GM23248 (cell line): ENCODE results near the gene ZCCHC10. TPM values are rescaled to one million over a fixed set of nuclear protein-coding genes. Genes with fewer than 3 reads are reported as not detected.

ENCODE experiments used
- DNase-seq: peaks from one replicate; pipeline ENCODE4 v3.0.0-alpha.2; 2015
- H2AFZ ChIP-seq: fragments of 200-600 bp; sonication (generic); 2 replicates; pipeline ENCODE4 v1.6.1; 2016; ENCODE audit warnings: antibody characterized with exemption
- H3F3A ChIP-seq: fragments of 200-600 bp; sonication (generic); 2 replicates; pipeline ENCODE4 v1.6.1; 2016; ENCODE audit warnings: mild to moderate bottlenecking, antibody characterized with exemption, mixed run types; ENCODE audit not compliant: insufficient read depth
- H3K27ac ChIP-seq: fragments of 200-600 bp; sonication (generic); 2 replicates; pipeline ENCODE4 v1.5.1; 2016; ENCODE audit warnings: mild to moderate bottlenecking
- H3K27me3 ChIP-seq: fragments of 200-600 bp; sonication (generic); replicated peaks from 2 replicates; pipeline ENCODE4 v1.6.1; 2016; ENCODE audit warnings: mild to moderate bottlenecking; ENCODE audit not compliant: insufficient read depth
- H3K36me3 ChIP-seq: fragments of 200-600 bp; sonication (generic); 2 replicates; pipeline ENCODE4 v1.6.1; 2016; ENCODE audit warnings: low read depth, mild to moderate bottlenecking
- H3K4me1 ChIP-seq: fragments of 200-600 bp; sonication (generic); 2 replicates; pipeline ENCODE4 v1.6.1; 2016; ENCODE audit warnings: mild to moderate bottlenecking; ENCODE audit not compliant: insufficient read depth
- H3K4me2 ChIP-seq: fragments of 200-600 bp; sonication (generic); one replicate; pipeline ENCODE4 v1.6.1; 2016; ENCODE audit warnings: mild to moderate bottlenecking; ENCODE audit not compliant: unreplicated experiment
- H3K4me3 ChIP-seq: fragments of 200-600 bp; sonication (generic); 2 replicates; pipeline ENCODE4 v1.5.1; 2016; ENCODE audit warnings: mild to moderate bottlenecking
- H3K79me2 ChIP-seq: fragments of 200-600 bp; sonication (generic); 2 replicates; pipeline ENCODE4 v1.6.1; 2016; ENCODE audit warnings: mild to moderate bottlenecking; ENCODE audit not compliant: insufficient read depth
- H3K9ac ChIP-seq: fragments of 200-600 bp; sonication (generic); 2 replicates; pipeline ENCODE4 v1.6.1; 2016; ENCODE audit warnings: mild to moderate bottlenecking
- H3K9me2 ChIP-seq: fragments of 200-600 bp; sonication (generic); 2 replicates; pipeline ENCODE4 v1.6.1; 2016; ENCODE audit warnings: mixed run types, mild to moderate bottlenecking, moderate library complexity; ENCODE audit not compliant: insufficient read depth
- H3K9me3 ChIP-seq: fragments of 200-600 bp; sonication (generic); one replicate; pipeline ENCODE4 v1.6.1; 2017; ENCODE audit warnings: low read depth
- H4K20me1 ChIP-seq: fragments of 200-600 bp; sonication (generic); 2 replicates; pipeline ENCODE4 v1.6.0; 2016; ENCODE audit not compliant: insufficient read depth
- EZH2 ChIP-seq: fragments of 200-600 bp; sonication (generic); IDR thresholded peaks from 2 replicates; pipeline ENCODE4 v1.6.1; 2018; ENCODE audit warnings: antibody characterized with exemption, mild to moderate bottlenecking; ENCODE audit not compliant: insufficient read depth, poor library complexity, severe bottlenecking
- EZH2phosphoT487 ChIP-seq: fragments of 200-600 bp; sonication (generic); IDR thresholded peaks from 2 replicates; pipeline ENCODE4 v1.6.1; 2018; ENCODE audit warnings: antibody characterized with exemption, moderate library complexity, mild to moderate bottlenecking, low read depth; ENCODE audit not compliant: insufficient read depth
- WGBS, 2 experiments: methylation state at CpG; one replicate each; pipeline ENCODE4 v1.1.6; 2015 to 2017; ENCODE audit warnings: low lambda C conversion rate in 2 of 2, low coverage in 1 of 2; ENCODE audit errors: missing lambda C conversion rate in 2 of 2; 5-methylcytosine and 5-hydroxymethylcytosine counted together
- in situ Hi-C: fragments of 300-500 bp; cut with MboI; formaldehyde crosslinking; loops from 2 replicates; pipeline ENCODE4 v1.15.0; 2020
- polyA plus RNA-seq: library from polyadenylated mRNA; unstranded; fragments of >200 nt; fragmentation: Nextera tagmentation; extraction: Ambion mirVana; gene quantifications from 2 replicates; pipeline ENCODE4 v1.2.1, GENCODE V29; 2016
- total RNA-seq: library from RNA; depleted of rRNA; stranded (reverse); fragments of >200 nt; shearing (Covaris generic); gene quantifications from 2 replicates; pipeline ENCODE4 v1.2.3, GENCODE V29; 2014

ZCCHC10 gene
- total and polyA plus RNA-seq, 2 experiments from 2014 or later, result 9.5 to 22.6 TPM

- H3K9me3 ChIP-seq, result no peaks in the 10 kb centered on the region
- no peak overlapping the region for H3K4me2 ChIP-seq
- H3K4me1 ChIP-seq, result no peaks in the 10 kb centered on the region
- no peak overlapping the region for H2AFZ ChIP-seq
- H3K9me2 ChIP-seq, result no peaks in the 10 kb centered on the region
- no peak overlapping the region for H3K9ac ChIP-seq
- TF ChIP-seq EZH2phosphoT487 (no peak), EZH2 (no peak)
- H3K79me2 ChIP-seq, result peaks cover 100% of the 10 kb centered on the region
- H3K27ac ChIP-seq, result no peak overlapping the region
- peaks cover 26% of the 10 kb centered on the region; the same call in 1 of the 2 replicates for H3K36me3 ChIP-seq
- 94 to 100% methylated on average over 1 of the region's 1 CpG for WGBS, 2 experiments
- H3K4me3 ChIP-seq, result no peak overlapping the region
- H3K27me3 ChIP-seq, result no peaks in the 10 kb centered on the region
- in situ Hi-C loops, result no loop called here
- no peaks in the 10 kb centered on the region for H3F3A ChIP-seq
- peaks cover 15% of the 10 kb centered on the region; the same call in 1 of the 2 replicates for H4K20me1 ChIP-seq
- no peak for DNase-seq
Observed at GRCh38 chr5:133065471-133065870, 39.1 kb upstream of the ZCCHC10 start.

GRCh38 chr5:133063965-133064364 lies 37.6 kb upstream of the ZCCHC10 start:
- Histone ChIP-seq H3K4me2 (no peak overlapping the region), H4K20me1 (0 out of 2 replicates have a peak, but pooled peaks cover 12% of the 10 kb centered on the region)
- WGBS, 2 experiments, result 78 to 79% methylated on average over 10 of the region's 10 CpGs

GRCh38 chr5:133062276-133062675 lies 35.9 kb upstream of the ZCCHC10 start:
- Histone ChIP-seq H4K20me1 (peaks cover 22% of the 10 kb centered on the region), H2AFZ (no peak overlapping the region), H3F3A (no peaks in the 10 kb centered on the region), H3K36me3 (0 out of 2 replicates have a peak, but pooled peaks cover 6% of the 10 kb centered on the region), H3K27me3 (no peaks in the 10 kb centered on the region), H3K4me3 (no peak overlapping the region), H3K27ac (no peak overlapping the region), H3K4me1 (no peaks in the 10 kb centered on the region; the same call in 1 of the 2 replicates), H3K9me3 (no peaks in the 10 kb centered on the region), H3K4me2 (no peak overlapping the region), H3K9ac (no peak overlapping the region), H3K79me2 (peaks cover 100% of the 10 kb centered on the region), H3K9me2 (no peaks in the 10 kb centered on the region)
- DNase-seq, result no peak
- TF ChIP-seq EZH2 (no peak), EZH2phosphoT487 (no peak)
- 97 to 100% methylated on average over 1 of the region's 1 CpG for WGBS, 2 experiments
- in situ Hi-C loops, result no loop called here

More at GRCh38 chr5:133063965-133064364, 37.6 kb upstream of the ZCCHC10 start:
- peaks cover 14% of the 10 kb centered on the region; the same call in 1 of the 2 replicates for H3K36me3 ChIP-seq
- no peak overlapping the region for H3K27ac ChIP-seq
- TF ChIP-seq EZH2phosphoT487 (no peak), EZH2 (no peak)
- no peak for DNase-seq
- in situ Hi-C loops, result no loop called here
- no peaks in the 10 kb centered on the region for H3F3A ChIP-seq
- H3K4me1 ChIP-seq, result no peaks in the 10 kb centered on the region
- H2AFZ ChIP-seq, result no peak overlapping the region
- H3K79me2 ChIP-seq, result peaks cover 100% of the 10 kb centered on the region
- H3K9ac ChIP-seq, result no peak overlapping the region
- no peaks in the 10 kb centered on the region for H3K9me2 ChIP-seq
- no peak overlapping the region for H3K4me3 ChIP-seq
- H3K27me3 ChIP-seq, result no peaks in the 10 kb centered on the region
- H3K9me3 ChIP-seq, result no peaks in the 10 kb centered on the region

- Histone ChIP-seq H3F3A (no peaks in the 10 kb centered on the region), H3K27me3 (no peaks in the 10 kb centered on the region), H3K36me3 (no peaks in the 10 kb centered on the region), H3K9me3 (no peaks in the 10 kb centered on the region), H4K20me1 (peaks cover 28% of the 10 kb centered on the region), H2AFZ (no peak overlapping the region), H3K9ac (no peak overlapping the region), H3K4me3 (no peak overlapping the region), H3K27ac (no peak overlapping the region), H3K4me2 (no peak overlapping the region), H3K79me2 (peaks cover 100% of the 10 kb centered on the region), H3K9me2 (no peaks in the 10 kb centered on the region), H3K4me1 (no peaks in the 10 kb centered on the region; the same call in 1 of the 2 replicates)
- no peak for DNase-seq
- in situ Hi-C loops, result no loop called here
- WGBS, 2 experiments, result 91 to 97% methylated on average over 3 of the region's 3 CpGs
- TF ChIP-seq EZH2phosphoT487 (no peak), EZH2 (no peak)
Observed at GRCh38 chr5:133059621-133060020, 33.3 kb upstream of the ZCCHC10 start.
